GM21825 (cell line): Measurements from ENCODE around the gene RNF208.
"Not testable (repeated sequence)": the region's sequence is repeated elsewhere in the genome, so short reads cannot be mapped to it uniquely, and the experiment has no call there.

Source experiments
- ATAC-seq: cut with Tn5 transposase; IDR thresholded peaks from one replicate; pipeline ENCODE4 v1.9.1; 2021; ENCODE audit warnings: mild to moderate bottlenecking, moderate library complexity; ENCODE audit not compliant: unreplicated experiment

The RNF208 gene

GRCh38 chr9:137253717-137254623 lies 31.9 kb upstream of the RNF208 start:
- no peak for ATAC-seq

- no peak for ATAC-seq
Observed at GRCh38 chr9:137252555-137253506, 30.8 kb upstream of the RNF208 start.

GRCh38 chr9:137251490-137252268 lies 29.6 kb upstream of the RNF208 start:
- ATAC-seq: no peak

GRCh38 chr9:137251194-137251461 lies 29.1 kb upstream of the RNF208 start, which contains the start of gene STPG3:
STPG3 (plus strand) TSS chr9:137251286; CDS start chr9:137251287, 1 bp downstream.
- no peak for ATAC-seq

GRCh38 chr9:137250329-137251193 lies 28.5 kb upstream of the RNF208 start:
- no peak for ATAC-seq

- ATAC-seq: no peak
Observed at GRCh38 chr9:137247916-137248175, 25.8 kb upstream of the RNF208 start.

- no peak for ATAC-seq
Observed at GRCh38 chr9:137247135-137247915, 25.3 kb upstream of the RNF208 start.

- ATAC-seq: no peak
Observed at GRCh38 chr9:137245450-137246421, 23.7 kb upstream of the RNF208 start.

GRCh38 chr9:137244486-137245449 lies 22.7 kb upstream of the RNF208 start:
- ATAC-seq: no peak

- ATAC-seq: no peak
Observed at GRCh38 chr9:137243626-137244485, 21.8 kb upstream of the RNF208 start.

GRCh38 chr9:137243266-137243625 lies 21.2 kb upstream of the RNF208 start:
- ATAC-seq: not testable (repeated sequence)

GRCh38 chr9:137242269-137243203 lies 20.5 kb upstream of the RNF208 start:
- no peak for ATAC-seq

GRCh38 chr9:137241490-137242268 lies 19.6 kb upstream of the RNF208 start:
- peak; percentile 4 for ATAC-seq

- peak; percentile 63 for ATAC-seq
Observed at GRCh38 chr9:137240841-137241489, 18.9 kb upstream of the RNF208 start, which contains the start of gene TUBB4B. TUBB4B (plus strand) TSS chr9:137241287; CDS start chr9:137241361, 74 bp downstream.
